Measurements from ENCODE around the gene CCDC30.
"Not testable (repeated sequence)": the region's sequence is repeated elsewhere in the genome, so short reads cannot be mapped to it uniquely, and the experiment has no call there.

CCDC30 gene

GRCh38 chr1:42657201-42657600 lies 194.1 kb downstream of the CCDC30 start:
- DNase-seq (ENCODE audit: low read depth in 2 of 2), result no peak

DNA sequence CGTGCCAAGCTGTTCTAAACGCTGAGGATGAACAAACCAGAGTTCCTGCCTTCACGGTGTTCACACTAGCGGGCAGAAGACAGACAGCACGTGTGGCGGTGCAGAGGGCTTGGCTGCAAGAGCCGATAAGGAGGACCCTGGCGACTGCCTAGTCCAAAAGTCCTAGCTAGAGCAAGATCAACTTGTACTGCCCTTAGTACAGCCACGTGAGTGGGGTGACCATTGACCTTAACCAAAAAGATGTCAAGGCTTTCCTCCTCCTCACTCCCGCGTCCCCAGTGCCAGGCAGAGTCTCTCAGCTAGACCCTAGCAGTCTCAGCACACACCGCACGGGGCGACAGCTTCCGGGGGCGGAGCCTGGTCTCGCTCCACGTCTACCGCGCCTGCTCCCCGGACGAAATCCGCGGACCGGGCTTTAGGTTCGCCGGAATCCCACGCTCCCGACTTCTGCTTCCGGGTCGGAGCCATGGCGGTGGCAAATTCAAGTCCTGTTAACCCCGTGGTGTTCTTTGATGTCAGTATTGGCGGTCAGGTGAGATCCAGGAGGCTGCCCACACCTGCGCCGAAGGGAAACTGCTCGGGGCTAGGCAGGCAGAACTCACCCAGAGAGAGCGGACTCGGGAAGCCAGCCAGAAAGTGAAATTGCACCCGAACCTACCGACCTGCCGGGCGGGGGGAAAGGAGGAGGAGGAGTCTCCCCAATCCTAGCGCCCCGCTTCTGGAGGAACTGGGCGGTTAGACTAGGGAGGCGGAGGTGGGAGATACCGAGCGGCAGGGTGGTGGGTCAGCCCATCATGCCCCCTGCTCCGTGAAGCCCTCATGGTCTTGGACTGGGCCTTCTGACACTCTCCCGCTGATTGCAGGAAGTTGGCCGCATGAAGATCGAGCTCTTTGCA lies 195.1 kb downstream of the CCDC30 start, which contains the start of gene PPIH:
Gene PPIH (plus strand): TSS at position 443 of the 896 bp plus-strand sequence. CDS start 24 bp downstream, at position 467.
- peak; percentile 60 to 67 for DNase-seq (ENCODE audit: low read depth in 2 of 2)

DNA sequence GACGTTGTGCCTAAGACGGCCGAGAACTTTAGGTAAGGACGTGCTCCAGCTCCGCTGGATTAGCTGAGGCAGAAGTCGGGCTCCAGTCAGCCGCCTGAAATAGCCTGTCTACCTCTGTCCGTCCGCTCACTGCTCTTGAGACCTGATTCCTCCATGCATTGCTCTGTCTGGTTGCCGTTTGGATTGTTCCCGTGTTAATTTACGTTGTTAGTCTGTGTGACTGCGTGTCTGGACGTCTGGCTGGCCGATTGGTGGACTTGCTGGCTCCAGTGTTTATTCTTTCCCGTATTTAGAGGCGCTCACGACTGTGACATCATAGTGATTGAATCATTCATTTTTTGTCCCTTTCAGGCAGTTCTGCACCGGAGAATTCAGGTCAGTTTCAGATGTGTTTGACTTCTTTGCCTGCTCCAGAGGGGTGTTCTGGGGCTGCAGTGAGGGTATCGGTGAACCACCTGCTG lies 195.8 kb downstream of the CCDC30 start:
- no peak for DNase-seq (ENCODE audit: low read depth in 2 of 2)

DNA sequence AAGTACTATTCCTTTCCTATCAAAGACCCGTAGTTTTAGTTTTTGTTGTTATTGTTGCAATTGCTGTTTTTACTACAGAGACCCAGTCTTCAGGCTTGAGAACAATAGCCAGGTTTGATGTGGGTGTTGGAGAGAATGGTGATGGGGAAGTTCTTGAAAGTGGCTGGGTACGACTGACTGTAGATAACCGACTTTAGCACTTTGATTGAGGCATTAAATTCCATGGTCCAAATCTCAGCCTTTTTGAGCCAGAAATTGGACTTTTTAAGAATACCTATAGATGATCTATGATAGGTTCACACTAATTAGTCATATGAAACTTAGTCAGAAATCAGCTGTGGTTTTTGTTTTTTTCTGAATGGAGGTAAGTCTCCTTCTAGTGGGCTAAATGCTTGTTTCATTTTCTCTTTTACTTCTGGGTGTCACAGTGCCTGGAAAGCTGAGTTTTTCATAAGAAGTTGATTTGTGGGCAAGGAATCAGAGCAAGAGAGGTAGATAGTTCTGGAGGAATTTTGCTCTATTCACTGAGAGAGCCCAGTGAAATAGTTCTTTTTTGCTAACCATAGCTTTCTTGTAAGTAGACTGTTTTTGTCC lies 197.9 kb downstream of the CCDC30 start:
- no peak for DNase-seq (ENCODE audit: low read depth in 2 of 2)

GRCh38 chr1:42669936-42670335 lies 206.8 kb downstream of the CCDC30 start:
- no peak for DNase-seq (ENCODE audit: low read depth in 2 of 2)

DNA sequence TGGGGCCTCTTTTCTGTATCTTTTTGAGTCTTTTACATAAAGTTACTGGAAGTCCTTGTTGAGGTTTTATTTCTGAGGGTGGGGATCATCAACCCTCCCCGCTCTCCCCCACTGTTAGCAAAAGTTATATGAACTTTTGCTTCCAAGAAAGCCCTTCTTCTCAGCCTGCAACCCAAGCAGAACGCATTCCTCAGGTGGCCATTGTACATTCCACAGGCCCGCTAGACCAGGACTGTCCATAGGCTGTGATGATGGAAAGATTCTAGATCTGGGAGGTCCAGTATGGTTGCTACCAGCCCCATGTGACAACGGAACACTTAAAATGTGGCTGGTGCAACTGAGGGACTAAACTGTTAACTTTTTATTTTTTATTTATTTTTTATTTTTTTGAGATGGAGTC lies 207.3 kb downstream of the CCDC30 start:
- no peak for DNase-seq (ENCODE audit: low read depth in 2 of 2)

DNA sequence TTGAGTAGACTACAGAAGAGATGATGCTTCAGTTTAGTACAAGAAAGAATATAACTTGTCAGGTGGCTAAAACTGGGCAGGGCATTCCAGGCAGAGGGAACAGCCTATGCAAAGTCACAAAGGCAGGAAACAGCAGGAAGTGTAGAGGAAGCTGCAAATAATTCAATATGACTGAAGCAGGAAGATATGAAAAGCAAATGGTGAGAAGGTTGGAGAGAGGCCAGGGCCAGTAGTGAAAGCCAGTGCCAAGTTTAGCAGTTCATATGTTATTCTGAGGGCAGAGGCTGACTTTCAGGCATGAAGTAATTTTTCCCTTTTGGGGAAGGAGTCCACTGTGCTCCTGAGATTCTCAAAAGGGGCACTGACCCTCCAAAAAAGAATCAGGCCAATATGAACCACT lies 211.1 kb downstream of the CCDC30 start:
- DNase-seq (ENCODE audit: low read depth in 2 of 2), result no peak

GRCh38 chr1:42674682-42675081 lies 211.6 kb downstream of the CCDC30 start:
- no peak for DNase-seq (ENCODE audit: low read depth in 2 of 2)

DNA sequence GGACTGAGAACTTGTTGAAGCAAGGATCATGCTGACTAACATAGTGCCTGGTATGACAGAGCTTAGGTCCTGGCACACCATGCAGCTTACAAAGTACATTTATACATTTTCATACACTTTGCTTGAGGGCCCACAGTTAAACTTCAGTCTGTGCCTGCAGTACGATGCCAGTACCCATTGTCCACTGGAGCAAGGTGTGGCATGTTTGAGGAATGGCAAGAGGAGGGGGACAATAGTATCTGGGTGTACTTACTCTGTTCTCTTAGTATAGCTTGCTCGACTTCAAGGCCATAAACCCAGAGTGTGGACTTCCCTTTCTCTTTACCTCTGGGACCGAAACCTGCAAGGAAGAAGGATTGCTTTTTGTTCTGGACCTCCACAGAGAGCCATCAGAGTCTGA lies 212.4 kb downstream of the CCDC30 start:
- DNase-seq (ENCODE audit: low read depth in 2 of 2), result no peak

GRCh38 chr1:42676534-42677087 lies 213.5 kb downstream of the CCDC30 start:
- DNase-seq (ENCODE audit: low read depth in 2 of 2), result no peak

GRCh38 chr1:42679364-42679983 lies 216.4 kb downstream of the CCDC30 start:
- no peak for DNase-seq (ENCODE audit: low read depth in 2 of 2)

GRCh38 chr1:42680055-42680454 lies 217.0 kb downstream of the CCDC30 start:
- no peak for DNase-seq (ENCODE audit: low read depth in 2 of 2)

GRCh38 chr1:42680921-42681683 lies 218.0 kb downstream of the CCDC30 start:
- no peak for DNase-seq (ENCODE audit: low read depth in 2 of 2)

GRCh38 chr1:42681741-42682483 lies 218.8 kb downstream of the CCDC30 start, which contains the start of gene YBX1:
Gene YBX1 (plus strand): TSS chr1:42682418. CDS start chr1:42682566, 148 bp downstream.
- DNase-seq (ENCODE audit: low read depth in 2 of 2), result peak; percentile 98

DNA sequence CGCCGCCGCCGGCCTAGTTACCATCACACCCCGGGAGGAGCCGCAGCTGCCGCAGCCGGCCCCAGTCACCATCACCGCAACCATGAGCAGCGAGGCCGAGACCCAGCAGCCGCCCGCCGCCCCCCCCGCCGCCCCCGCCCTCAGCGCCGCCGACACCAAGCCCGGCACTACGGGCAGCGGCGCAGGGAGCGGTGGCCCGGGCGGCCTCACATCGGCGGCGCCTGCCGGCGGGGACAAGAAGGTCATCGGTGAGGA lies 219.3 kb downstream of the CCDC30 start:
- DNase-seq (ENCODE audit: low read depth in 2 of 2), result not testable (repeated sequence)

- DNase-seq (ENCODE audit: low read depth in 2 of 2), result no peak
These were observed 219.8 kb downstream of the CCDC30 start for GRCh38 chr1:42682739-42683531.

DNA sequence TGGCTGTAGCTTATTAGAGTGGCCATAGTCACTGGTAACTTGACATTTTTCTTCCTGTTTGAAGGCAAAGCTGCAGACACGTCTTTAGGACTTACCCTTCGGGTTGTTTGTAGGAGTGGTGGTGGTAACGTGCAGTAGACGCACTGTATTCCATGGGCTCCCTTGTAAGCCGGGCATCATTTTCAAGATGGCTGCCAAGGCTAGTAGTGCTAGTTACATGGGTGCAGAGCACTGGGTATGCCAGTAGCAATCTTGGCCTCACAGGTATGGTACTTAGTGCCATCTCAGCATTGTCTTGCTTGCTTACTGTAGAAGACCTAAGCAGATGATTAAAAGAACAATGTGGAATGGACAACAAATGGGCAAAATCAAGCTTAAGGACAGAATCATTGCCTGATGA lies 221.1 kb downstream of the CCDC30 start:
- no peak for DNase-seq (ENCODE audit: low read depth in 2 of 2)

DNA sequence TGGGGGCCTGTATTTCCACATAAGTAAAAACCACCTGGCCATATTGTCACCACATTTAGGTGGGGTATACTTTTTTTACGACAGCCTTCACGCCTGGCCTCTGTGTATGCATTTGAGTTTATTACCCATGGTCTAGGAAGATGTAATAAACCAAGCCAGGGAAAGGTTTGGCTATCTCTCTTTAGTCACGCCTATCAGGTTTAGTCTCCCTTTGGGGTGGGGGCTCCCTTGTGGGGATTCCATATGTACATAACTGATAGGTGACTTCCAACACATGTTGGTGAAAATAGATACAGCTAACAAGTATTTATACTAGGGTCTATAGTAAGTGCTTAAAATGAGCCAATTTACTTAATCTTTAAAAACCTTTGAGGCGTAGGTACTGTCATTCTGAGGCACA lies 223.3 kb downstream of the CCDC30 start:
- DNase-seq (ENCODE audit: low read depth in 2 of 2), result no peak

DNA sequence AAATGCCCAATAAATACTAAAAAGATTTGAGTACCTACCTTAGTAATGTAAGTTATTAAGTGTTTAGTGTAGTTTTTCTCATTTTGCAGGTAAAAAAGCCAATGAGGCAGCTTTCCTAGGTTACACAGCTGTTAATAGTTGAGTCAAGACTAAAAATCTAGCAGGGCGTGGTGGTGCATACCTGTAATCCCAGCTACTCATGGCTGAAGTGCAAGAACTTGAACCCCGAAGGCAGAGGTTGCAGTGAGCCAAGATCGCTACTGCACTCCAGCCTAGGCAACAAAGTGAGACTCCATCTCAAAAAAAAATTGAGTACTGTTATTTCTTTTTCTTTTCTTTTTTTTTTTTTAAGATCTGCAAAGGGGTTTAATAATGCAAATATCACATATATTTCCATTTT lies 226.8 kb downstream of the CCDC30 start:
- no peak for DNase-seq (ENCODE audit: low read depth in 2 of 2)

- DNase-seq (ENCODE audit: low read depth in 2 of 2), result no peak
These were observed 227.5 kb downstream of the CCDC30 start for GRCh38 chr1:42690477-42691156.
